IPS-18a (cell line): Measurements from ENCODE around the gene WSCD2.

ENCODE experiments used
- H3K27ac ChIP-seq: one replicate; pipeline ENCODE4 v1.5.1; 2013; ENCODE audit warnings: low read length
- H3K27me3 ChIP-seq: one replicate; pipeline ENCODE4 v1.6.1; 2013; ENCODE audit warnings: mild to moderate bottlenecking, low read length; ENCODE audit not compliant: control insufficient read depth, insufficient read depth
- H3K36me3 ChIP-seq: one replicate; pipeline ENCODE4 v1.6.1; 2013; ENCODE audit warnings: low read depth, low read length; ENCODE audit not compliant: control insufficient read depth
- H3K4me1 ChIP-seq: one replicate; pipeline ENCODE4 v1.6.1; 2013; ENCODE audit warnings: low read depth, low read length; ENCODE audit not compliant: control insufficient read depth
- H3K4me3 ChIP-seq: one replicate; pipeline ENCODE4 v1.5.1; 2013; ENCODE audit warnings: low read length
- H3K9ac ChIP-seq: one replicate; pipeline ENCODE4 v1.6.1; 2013; ENCODE audit warnings: mild to moderate bottlenecking, low read length, moderate library complexity
- H3K9me3 ChIP-seq: one replicate; pipeline ENCODE4 v1.6.1; 2013; ENCODE audit warnings: low read depth, low read length; ENCODE audit not compliant: control insufficient read depth

Gene WSCD2

DNA sequence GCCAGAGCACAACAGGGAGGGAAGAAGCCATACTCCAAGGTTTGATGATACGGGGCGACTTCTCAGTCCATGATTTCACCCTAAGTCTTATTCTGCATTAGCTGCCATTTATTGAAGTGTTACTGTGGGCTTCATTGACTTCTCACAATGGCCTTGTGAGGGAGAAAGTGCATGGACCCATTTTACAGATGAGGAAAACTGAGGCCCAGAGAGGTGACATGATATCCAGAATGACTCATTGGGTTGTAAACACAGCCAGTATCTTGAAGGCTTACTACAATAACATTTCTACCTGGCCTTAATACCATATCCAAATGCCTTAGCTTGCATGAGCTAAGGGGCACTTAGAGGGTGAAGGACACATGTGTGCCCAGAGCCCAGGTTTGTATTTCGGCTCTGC is 109.4 kb downstream of the WSCD2 start:
- no peaks in the 10 kb centered on the region for H3K27me3 ChIP-seq

DNA sequence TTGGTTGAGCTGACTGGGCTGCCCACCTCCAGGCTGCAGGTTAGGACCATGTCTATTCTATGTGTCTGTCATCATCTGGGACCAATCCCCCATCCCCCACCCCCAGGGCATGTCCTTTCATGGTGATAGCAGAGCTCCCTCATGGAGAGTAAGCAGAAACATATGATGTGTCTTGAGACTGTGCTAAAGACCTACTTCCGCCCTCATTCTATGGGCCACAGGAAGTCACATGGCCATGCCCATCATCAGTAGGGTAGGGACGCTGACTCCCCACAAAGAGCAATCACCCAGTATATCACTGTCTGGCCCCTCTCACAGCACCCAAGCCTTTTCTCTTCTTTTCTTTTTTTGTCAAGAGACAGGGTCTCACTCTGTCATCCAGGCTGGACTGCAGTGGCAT is 110.3 kb downstream of the WSCD2 start:
- H3K9me3 ChIP-seq: no peaks in the 10 kb centered on the region
- no peak overlapping the region for H3K27ac ChIP-seq
- H3K4me1 ChIP-seq: peaks cover 26% of the 10 kb centered on the region
- no peak overlapping the region for H3K4me3 ChIP-seq
- H3K9ac ChIP-seq: no peak overlapping the region
- H3K36me3 ChIP-seq: no peaks in the 10 kb centered on the region
- H3K27me3 ChIP-seq: no peaks in the 10 kb centered on the region

More for the DNA sequence above, 109.4 kb downstream of the WSCD2 start:
- H3K27ac ChIP-seq: no peak overlapping the region
- no peaks in the 10 kb centered on the region for H3K36me3 ChIP-seq
- peaks cover 26% of the 10 kb centered on the region for H3K4me1 ChIP-seq
- no peaks in the 10 kb centered on the region for H3K9me3 ChIP-seq
- H3K9ac ChIP-seq: no peak overlapping the region
- no peak overlapping the region for H3K4me3 ChIP-seq

DNA sequence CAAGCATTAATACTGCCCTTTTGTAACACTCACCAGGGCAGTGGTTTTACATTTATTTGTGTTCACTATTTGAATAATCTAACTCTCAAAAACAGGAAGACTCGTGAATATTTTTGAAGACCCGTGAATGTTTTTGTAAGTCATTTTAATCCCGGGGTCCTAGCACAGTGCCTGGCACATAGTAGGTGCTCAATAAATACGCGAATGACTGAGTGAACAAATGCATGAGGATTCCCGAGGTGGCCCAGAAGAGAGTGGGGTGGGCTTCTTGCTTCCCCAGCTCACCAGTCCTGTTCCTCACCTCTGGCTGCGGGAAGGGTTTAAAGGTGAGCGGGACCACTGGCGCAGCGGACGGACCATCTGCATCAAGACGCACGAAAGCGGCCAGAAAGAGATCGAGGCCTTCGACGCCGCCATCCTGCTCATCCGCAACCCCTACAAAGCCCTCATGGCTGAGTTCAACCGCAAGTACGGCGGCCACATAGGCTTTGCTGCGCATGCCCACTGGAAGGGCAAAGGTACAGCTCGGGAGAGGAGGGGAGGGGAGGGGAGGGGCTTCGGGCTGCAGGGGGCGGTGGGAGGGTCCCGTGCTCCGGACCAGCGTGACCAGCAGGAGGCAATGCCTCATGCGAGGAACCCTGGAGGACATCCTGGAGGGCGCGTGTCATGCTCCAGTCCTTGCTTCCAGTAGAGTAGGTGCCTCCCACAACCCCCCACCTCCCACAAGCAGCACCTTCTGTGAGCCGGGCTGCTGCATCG is 111.1 kb downstream of the WSCD2 start:
- Histone ChIP-seq H3K4me1 (peaks cover 18% of the 10 kb centered on the region), H3K36me3 (no peaks in the 10 kb centered on the region), H3K27me3 (no peaks in the 10 kb centered on the region), H3K4me3 (no peak overlapping the region), H3K9ac (no peak overlapping the region), H3K9me3 (no peaks in the 10 kb centered on the region), H3K27ac (no peak overlapping the region)

DNA sequence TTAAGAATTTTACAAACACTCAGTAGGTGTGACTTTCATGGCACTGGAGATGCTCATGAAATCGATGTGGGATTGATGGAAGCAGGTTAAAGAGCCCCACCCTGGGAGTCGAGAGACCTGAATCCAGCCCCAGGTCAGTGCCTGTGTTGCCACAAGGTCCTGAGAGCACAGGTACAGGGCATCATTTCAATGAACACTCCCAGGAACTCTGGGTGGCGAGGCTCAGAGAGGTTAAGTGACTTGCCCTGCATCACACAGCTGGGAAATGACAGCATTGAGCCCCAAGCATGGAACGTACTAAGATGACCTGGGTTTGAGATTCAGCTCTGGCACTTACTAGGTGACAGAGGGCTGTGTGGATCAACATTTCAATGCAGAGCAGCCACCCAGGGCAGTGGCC is 111.8 kb downstream of the WSCD2 start:
- H3K9me3 ChIP-seq: no peaks in the 10 kb centered on the region
- H3K36me3 ChIP-seq: no peaks in the 10 kb centered on the region
- H3K4me1 ChIP-seq: peaks cover 11% of the 10 kb centered on the region
- no peak overlapping the region for H3K9ac ChIP-seq
- no peaks in the 10 kb centered on the region for H3K27me3 ChIP-seq
- H3K4me3 ChIP-seq: no peak overlapping the region
- no peak overlapping the region for H3K27ac ChIP-seq

DNA sequence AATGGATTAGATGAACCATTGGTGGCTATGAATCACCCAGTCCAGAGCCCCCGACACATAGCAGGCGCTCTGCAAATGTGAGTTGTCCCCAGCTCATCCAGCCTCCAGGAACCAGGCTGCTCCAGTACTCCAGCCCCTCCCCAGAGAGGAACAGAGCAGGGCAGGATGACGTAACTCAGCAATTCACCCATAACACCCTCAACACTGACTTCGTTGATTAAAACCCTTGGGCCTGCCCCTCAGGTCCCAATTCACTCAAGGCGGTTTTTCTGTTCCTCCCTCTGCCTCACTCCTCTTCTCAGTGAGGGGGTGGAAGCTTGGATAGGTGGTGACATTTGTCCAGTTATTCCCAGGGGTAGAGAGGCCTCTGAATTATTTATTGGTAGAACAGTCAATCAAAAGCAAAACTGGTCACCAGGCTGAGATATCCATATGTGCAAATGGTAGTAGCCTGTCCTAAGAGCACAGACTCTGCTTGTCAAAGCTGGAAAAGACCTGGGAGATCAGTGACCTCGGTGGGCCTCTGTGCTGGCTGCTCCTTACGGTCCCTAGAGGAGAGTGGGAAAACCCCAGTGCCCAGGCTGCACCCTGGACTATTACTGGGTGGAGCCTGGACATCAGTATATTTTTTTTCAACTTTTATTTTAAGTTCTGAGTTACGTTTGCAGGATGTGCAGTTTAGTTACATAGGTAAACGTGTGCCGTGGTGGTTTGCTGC is 113.1 kb downstream of the WSCD2 start:
- no peaks in the 10 kb centered on the region for H3K4me1 ChIP-seq
- H3K27ac ChIP-seq: no peak overlapping the region
- H3K9me3 ChIP-seq: no peaks in the 10 kb centered on the region
- no peaks in the 10 kb centered on the region for H3K27me3 ChIP-seq
- no peak overlapping the region for H3K9ac ChIP-seq
- no peak overlapping the region for H3K4me3 ChIP-seq
- no peaks in the 10 kb centered on the region for H3K36me3 ChIP-seq

DNA sequence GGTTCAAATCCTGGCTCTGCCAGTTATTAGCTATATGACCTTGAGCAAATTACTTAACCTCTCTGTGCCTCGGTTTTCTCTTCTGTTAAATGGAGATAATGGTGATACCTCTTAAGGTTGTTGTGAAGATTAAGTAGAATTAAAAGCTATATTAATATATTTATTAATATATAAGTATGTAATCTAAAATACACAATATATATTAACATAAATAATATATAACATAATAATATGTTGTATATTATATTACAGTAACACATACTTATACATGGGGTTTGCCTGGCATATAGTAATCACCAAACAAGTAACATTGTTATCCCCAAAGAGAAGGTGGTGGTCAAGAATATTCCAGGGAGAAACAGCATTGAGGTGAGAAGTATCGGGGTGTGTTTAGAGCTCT is 118.0 kb downstream of the WSCD2 start:
- H3K9ac ChIP-seq: no peak overlapping the region
- H3K4me3 ChIP-seq: no peak overlapping the region
- H3K36me3 ChIP-seq: no peaks in the 10 kb centered on the region
- H3K9me3 ChIP-seq: no peaks in the 10 kb centered on the region
- H3K27me3 ChIP-seq: no peaks in the 10 kb centered on the region
- no peak overlapping the region for H3K27ac ChIP-seq
- H3K4me1 ChIP-seq: no peaks in the 10 kb centered on the region

DNA sequence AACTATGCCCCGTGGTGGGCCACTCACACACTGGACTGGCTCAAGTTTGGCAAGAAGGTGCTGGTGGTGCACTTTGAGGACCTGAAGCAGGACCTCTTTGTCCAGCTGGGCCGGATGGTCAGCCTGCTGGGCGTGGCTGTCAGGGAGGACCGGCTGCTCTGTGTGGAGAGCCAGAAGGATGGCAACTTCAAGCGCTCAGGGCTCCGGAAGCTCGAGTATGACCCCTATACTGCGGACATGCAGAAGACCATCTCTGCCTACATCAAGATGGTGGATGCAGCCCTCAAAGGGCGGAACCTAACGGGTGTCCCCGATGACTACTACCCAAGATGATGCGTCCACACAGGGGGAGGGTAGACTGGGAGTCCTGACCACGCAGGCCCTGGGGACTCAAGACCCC is 118.9 kb downstream of the WSCD2 start:
- no peak overlapping the region for H3K9ac ChIP-seq
- H3K4me3 ChIP-seq: no peak overlapping the region
- no peak overlapping the region for H3K27ac ChIP-seq
- H3K4me1 ChIP-seq: peaks cover 5% of the 10 kb centered on the region
- no peaks in the 10 kb centered on the region for H3K27me3 ChIP-seq
- no peaks in the 10 kb centered on the region for H3K36me3 ChIP-seq
- H3K9me3 ChIP-seq: no peaks in the 10 kb centered on the region

DNA sequence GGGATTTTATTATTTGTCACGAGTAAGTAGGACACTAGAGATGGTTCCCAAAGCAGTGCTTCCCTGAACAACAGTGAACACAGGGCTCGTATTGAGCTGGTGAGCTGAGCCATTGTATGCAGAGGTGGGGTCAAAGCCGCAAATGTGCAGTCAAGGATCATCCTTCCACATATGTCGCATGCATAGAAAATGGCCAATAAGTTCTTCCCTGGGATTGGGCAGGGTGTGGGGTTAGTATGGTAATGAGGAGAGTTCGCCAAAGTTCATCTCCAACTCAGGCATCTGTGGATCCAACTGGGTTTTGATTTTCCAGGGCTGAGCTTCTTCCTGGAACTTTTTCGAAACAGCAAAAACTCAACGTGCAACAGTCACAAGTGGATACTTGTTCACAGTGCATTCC is 123.4 kb downstream of the WSCD2 start:
- no peak overlapping the region for H3K4me3 ChIP-seq
- no peaks in the 10 kb centered on the region for H3K9me3 ChIP-seq
- H3K36me3 ChIP-seq: no peaks in the 10 kb centered on the region
- H3K27me3 ChIP-seq: no peaks in the 10 kb centered on the region
- H3K27ac ChIP-seq: no peak overlapping the region
- peaks cover 20% of the 10 kb centered on the region for H3K4me1 ChIP-seq
- H3K9ac ChIP-seq: no peak overlapping the region

DNA sequence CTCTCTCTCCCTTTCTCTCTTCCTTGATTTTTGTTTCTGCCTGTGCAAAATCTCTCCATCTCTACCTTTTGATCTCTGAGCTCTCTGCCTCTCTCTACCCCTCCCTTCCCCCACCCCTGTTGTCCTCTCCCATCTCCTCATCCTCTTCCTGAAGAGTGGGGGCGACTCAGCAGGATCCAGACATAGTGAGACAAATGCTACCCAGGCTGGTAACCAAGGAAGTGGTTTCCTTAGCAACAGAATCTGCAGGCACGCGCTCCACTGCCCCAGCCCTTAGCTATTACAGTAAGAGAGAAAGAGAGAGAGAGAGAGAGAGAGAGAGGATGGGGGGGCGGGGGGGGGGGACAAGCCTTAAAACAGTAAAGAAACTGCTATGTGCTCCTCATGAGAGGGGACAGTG is 124.5 kb downstream of the WSCD2 start:
- no peak overlapping the region for H3K4me3 ChIP-seq
- no peaks in the 10 kb centered on the region for H3K36me3 ChIP-seq
- H3K9me3 ChIP-seq: no peaks in the 10 kb centered on the region
- H3K27ac ChIP-seq: no peak overlapping the region
- no peaks in the 10 kb centered on the region for H3K27me3 ChIP-seq
- H3K4me1 ChIP-seq: peaks cover 20% of the 10 kb centered on the region
- H3K9ac ChIP-seq: no peak overlapping the region

DNA sequence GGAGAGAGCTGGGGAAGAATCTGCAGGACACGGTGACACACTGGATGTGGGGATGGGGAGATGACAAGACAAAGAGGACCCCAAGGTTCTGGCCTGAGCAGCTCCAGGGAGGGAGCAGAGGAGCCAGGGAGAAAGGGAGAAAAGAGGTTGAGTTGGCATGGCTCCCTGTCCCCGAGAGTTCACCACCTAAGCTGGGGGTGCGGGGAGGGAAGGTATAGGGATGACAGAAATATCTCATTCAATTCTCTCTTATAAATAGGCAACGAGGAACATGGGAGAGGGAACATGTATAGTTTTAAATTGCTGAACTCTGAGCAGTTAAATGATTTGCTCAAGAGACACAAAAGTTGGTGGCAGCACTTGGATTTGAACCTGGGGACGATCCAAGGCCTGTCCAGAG is 124.9 kb downstream of the WSCD2 start:
- Histone ChIP-seq H3K9ac (no peak overlapping the region), H3K9me3 (no peaks in the 10 kb centered on the region), H3K4me1 (peaks cover 20% of the 10 kb centered on the region), H3K27ac (no peak overlapping the region), H3K4me3 (no peak overlapping the region), H3K36me3 (no peaks in the 10 kb centered on the region), H3K27me3 (no peaks in the 10 kb centered on the region)

DNA sequence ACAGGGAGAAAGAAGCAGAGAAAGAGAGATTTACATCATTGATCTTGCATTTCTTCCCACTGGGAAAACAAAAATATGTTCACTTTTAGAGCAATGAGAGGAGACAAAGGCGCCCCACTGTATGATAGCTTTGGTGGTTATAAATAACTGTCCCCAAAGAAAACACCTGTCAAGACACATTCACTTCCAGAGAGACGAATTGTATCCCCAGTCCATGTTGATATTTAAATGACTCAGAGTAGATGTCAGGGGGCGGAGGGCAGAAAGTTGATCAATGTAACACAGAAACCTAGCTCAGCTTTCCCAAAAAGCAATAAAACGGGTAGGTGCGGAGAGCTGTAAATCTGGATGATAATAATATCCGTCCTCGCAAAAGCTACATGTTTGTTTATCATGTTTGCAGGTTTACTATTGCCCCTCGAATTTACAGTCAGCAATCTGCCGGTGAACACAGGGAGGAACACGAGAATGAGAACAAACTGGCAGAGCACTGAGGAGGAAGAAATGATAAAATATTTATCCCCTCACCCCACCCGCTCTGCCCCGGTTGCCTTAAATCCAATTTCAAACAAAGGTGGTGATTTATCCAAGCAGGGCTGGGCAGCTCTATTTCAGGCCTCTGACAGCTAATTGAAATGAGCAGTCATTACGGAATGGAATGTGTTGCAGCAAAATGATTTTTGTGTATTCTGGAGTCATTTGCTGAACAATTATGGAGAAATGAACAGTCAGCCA is 125.6 kb downstream of the WSCD2 start:
- Histone ChIP-seq H3K27me3 (no peaks in the 10 kb centered on the region), H3K9ac (no peak overlapping the region), H3K27ac (no peak overlapping the region), H3K4me1 (peaks cover 20% of the 10 kb centered on the region), H3K9me3 (peaks cover 3% of the 10 kb centered on the region), H3K4me3 (no peak overlapping the region), H3K36me3 (no peaks in the 10 kb centered on the region)
